NCI-H146 treated with DMSO at 0.1 percent for 48 hours (cell line): ENCODE data around the gene LRBA.
"Not testable (repeated sequence)": the region's sequence is repeated elsewhere in the genome, so short reads cannot be mapped to it uniquely, and the experiment has no call there.

Source experiments
- DNase-seq: peaks from one replicate; lab custom pipeline; 2025; ENCODE audit not compliant: unreplicated experiment; lab: John Stamatoyannopoulos, UW

LRBA gene

DNA sequence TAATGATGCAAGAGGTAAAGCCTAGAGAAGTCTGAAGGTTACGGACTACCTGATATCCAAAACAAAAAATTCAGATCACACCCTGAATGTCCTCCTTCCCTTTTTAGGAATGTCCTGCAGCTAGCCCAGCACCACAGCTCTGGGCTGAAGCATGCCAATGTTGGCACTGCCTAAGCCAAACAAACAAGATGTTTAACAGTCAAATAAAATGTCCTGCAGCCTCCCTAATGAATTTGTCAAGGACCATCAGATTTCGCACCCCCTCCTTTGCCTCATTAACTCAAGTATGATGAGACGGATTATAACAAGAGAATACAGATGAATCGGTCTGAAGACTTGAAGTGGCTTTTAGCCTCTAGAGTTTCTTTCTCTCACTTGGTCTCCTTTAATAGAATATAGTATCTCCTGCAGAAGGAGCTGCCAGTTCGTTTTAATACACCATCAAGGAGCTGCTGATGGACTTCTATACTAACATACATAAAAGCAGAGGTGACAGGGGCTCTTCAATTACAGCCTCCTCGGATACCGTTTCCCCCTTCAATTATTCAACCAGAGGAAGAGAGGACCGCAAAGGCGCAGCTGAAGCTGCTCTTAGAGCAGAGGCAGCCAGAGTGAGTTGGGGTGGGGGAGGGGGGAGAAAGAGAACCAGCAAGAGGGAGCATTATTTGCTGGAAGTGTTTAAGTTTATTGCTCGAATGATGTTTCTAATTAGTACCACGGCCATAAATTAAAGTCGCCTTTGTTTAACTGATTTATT, 436.2 kb downstream of the LRBA start:
- no peak for DNase-seq

DNA sequence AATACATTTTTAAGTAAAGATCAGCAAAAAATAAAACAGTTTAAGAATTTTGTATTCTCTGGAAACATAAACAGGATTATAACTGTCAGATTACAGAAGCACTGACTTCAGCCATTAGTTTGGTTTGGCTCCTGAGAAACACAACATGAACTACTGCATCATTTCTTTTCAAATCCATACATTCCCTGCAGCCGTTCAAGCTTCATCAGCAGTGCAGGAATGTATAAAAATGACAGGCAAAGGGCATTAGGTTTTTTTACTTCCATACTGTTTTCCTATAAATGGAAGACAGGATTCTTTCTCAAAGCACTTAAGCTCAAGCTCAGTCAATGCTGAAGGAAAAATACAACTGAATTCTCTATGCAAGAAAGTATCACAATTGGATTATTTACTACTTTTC, 437.3 kb downstream of the LRBA start:
- no peak for DNase-seq

GRCh38 chr4:150574678-150575077, 440.4 kb downstream of the LRBA start:
- DNase-seq = no peak

DNA sequence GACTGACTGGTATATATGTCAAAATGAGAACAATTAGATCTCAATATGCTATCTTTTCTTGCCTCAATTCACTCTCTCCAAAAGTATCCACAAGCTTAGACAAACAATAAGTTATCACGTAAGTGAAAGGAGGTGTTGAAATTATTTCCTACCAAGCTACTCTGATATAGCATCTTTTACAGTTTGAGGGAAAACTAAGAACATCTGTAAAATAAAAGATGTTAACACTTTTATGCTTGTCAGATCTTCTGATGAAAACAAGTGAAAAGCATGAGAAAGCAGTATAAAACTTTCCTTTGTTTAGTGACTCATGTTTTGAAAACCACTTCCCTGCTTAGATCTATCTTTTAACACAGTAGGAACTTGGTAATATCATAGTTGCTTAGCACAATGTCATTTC, 441.6 kb downstream of the LRBA start:
- no peak for DNase-seq

- peak; percentile 26 for DNase-seq
These were observed 442.2 kb downstream of the LRBA start for GRCh38 chr4:150572704-150573504.

DNA sequence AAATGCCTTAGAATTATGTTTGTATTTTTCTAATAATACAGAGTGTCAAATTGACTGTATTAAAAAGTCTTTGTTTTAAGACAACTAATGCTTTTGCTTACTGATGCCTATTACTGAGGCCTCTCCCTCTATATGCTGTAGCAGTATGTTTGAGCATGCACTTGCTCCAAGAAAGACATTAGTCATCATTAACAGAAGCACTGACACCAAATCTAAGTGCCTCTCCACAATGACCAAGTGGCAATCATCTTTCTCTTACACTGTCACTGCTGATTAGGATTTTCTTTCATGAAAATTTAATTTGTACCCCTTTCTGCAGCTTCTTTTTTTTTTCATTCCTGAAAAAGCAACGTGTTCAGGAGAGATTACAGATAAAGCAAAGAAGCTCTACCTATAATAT, 444.2 kb downstream of the LRBA start:
- DNase-seq = no peak

GRCh38 chr4:150569998-150570535, 445.0 kb downstream of the LRBA start:
- DNase-seq = no peak

DNA sequence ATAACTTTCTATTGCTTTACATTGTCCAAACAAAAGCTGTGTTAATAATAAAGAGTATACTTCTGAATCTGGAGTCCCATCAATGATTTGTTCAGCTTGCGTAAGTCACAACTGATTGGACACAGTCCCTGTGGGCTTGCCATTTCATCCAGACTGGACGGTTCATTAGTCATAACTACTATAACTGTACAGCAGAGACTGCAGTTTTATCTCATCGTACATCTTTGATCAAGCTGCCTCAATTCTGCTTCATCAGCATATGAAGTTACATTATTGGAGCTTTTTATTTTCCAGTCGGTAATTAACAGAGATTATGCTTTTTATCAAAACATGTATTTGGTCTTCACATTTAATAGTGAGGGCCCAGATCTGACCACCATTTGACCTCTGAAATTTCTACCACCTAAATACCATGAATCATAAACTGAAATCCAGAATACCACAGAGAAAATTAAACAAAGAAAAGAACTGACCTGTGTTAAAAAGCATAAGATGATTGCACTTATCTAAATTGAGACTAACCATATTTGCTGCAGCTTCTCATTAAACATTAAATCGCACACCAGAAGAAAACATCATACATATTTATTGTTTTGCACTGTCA, 445.6 kb downstream of the LRBA start:
- DNase-seq = peak; percentile 56

- no peak for DNase-seq
These were observed 448.0 kb downstream of the LRBA start for GRCh38 chr4:150567070-150567469.

GRCh38 chr4:150564967-150565366, 450.1 kb downstream of the LRBA start:
- not testable (repeated sequence) for DNase-seq

- no peak for DNase-seq
These were observed 452.3 kb downstream of the LRBA start for GRCh38 chr4:150562751-150563150.

DNA sequence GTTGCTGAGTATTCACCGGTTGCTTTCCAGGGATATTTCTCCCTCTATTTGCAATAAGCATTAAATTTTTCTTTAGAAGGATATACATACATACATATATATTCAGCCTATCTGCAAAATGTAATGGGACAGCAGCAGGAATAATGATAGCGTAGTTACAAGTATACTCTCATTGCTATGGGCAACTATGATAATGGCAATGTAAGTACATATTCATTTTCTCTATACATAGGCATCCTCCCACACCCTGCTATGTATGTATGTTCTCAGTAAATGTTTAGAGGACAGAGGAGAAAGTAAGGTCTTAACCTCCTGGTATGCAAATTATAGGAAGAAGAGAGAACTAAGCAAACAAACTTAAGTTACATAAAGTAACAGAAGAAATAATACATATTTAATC, 452.8 kb downstream of the LRBA start:
- no peak for DNase-seq

- DNase-seq = no peak
These were observed 453.8 kb downstream of the LRBA start for GRCh38 chr4:150561143-150561737.

- not testable (repeated sequence) for DNase-seq
These were observed 457.3 kb downstream of the LRBA start for GRCh38 chr4:150557811-150558210.

GRCh38 chr4:150547154-150547838, 467.8 kb downstream of the LRBA start:
- no peak for DNase-seq

DNA sequence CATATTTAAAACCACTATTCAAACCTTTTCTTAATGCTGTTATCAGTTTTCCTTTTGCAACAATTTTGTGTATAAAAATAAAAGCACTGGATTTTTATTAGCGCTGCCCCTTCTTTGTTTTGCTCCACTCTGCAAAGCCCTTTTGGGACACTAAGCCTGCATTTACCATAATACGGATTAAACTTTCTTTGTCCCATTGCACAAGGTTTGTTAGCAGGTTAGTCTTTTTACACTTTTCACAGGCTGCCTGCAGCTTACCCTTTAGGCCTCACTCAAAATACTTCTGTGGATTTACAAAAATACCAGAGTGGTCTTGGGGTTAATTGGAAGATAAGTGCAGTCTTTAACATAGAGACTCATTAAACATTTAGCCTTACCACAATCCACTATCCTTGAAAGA, 468.8 kb downstream of the LRBA start:
- no peak for DNase-seq

- no peak for DNase-seq
These were observed 472.0 kb downstream of the LRBA start for GRCh38 chr4:150543042-150543441.

DNA sequence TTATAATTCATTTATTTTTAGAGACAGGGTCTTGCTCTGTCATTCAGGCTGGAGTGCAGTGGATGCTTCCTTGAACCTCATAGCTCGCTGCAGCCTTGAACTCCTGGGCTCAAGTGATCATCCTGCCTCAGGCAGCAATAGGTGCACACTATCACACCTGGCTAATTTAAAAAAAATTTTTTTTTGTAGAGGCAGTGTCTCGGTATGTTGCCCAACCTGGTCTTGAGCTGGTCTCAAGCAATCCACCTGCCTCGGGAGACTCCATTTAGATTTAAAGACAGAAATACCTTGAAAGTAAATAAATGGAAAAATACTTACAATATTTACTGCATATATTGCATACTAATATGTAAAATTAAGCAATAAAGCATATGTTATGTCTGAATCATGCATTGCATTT, 473.4 kb downstream of the LRBA start:
- no peak for DNase-seq

DNA sequence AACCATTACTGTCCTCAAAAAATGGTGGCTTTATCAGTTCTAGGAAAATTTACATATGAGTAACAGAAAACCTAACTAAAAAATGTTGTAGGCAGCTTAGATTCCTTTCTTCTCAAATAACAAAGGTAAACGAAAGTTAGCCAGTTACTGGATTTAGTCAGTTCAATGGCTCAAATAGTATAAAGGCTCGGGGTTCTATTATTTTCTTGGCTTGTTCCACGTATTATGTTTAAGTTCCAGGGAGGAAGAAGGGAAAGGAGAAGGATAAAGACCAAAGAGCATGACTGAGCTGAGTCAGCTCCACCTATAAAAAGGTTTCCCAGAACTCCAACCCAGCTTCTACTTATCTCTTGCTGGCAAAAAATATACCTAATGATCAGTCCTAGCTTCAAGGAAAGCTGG, 474.1 kb downstream of the LRBA start:
- no peak for DNase-seq

GRCh38 chr4:150540536-150540935, 474.5 kb downstream of the LRBA start:
- no peak for DNase-seq

- DNase-seq = peak; percentile 12
These were observed 477.2 kb downstream of the LRBA start for GRCh38 chr4:150537911-150538310.
